Measurements from ENCODE around the gene EYA2. TPM values are rescaled to one million over a fixed set of nuclear protein-coding genes. Genes with fewer than 3 reads are reported as not detected.

The EYA2 gene
- total and polyA plus RNA-seq, 2 experiments from 2014 or later: 1.4 to 2.0 TPM

GRCh38 chr20:46899621-46900020 is 5.0 kb downstream of the EYA2 start:
- Histone ChIP-seq H3K4me3 (no peak overlapping the region), H3K9me3 (ENCODE audit: low read depth) (no peaks in the 10 kb centered on the region), H3K79me2 (no peaks in the 10 kb centered on the region), H4K20me1 (ENCODE audit: insufficient read depth, poor library complexity, severe bottlenecking) (no peaks in the 10 kb centered on the region), H3K4me2 (peak overlapping the region; percentile 51), H3K27ac (peak overlapping the region; percentile 42), H3K36me3 (replicated peaks; ENCODE audit: insufficient read depth, low read depth) (no peaks in the 10 kb centered on the region), H3K9me2 (replicated peaks; ENCODE audit: insufficient read depth) (no peaks in the 10 kb centered on the region), H2AFZ (no peak overlapping the region), H3K27me3 (peaks cover 46% of the 10 kb centered on the region), H3K4me1 (ENCODE audit: insufficient read depth) (peaks cover 3% of the 10 kb centered on the region)
- WGBS (ENCODE audit: low lambda C conversion rate, missing lambda C conversion rate): 56% methylated on average over 11 of the region's 11 CpGs
- DNase-seq (ENCODE audit: low spot score): no peak
- TF ChIP-seq EZH2phosphoT487 (IDR thresholded peaks at IDR 0.05; ENCODE audit: low read depth, severe bottlenecking, unreplicated experiment) (no peak), CTCF (IDR thresholded peaks at IDR 0.05; ENCODE audit: poor library complexity) (no peak), EZH2 (IDR thresholded peaks at IDR 0.05; ENCODE audit: borderline replicate concordance) (no peak)

GRCh38 chr20:46900086-46900485 is 5.4 kb downstream of the EYA2 start:
- Histone ChIP-seq H3K27ac (peak overlapping the region; percentile 42), H3K27me3 (peaks cover 44% of the 10 kb centered on the region)

GRCh38 chr20:46900826-46901225 is 6.2 kb downstream of the EYA2 start:
- no peaks in the 10 kb centered on the region for H4K20me1 ChIP-seq (ENCODE audit: insufficient read depth, poor library complexity, severe bottlenecking)
- H3K4me3 ChIP-seq: no peak overlapping the region
- no peaks in the 10 kb centered on the region for H3K79me2 ChIP-seq
- DNase-seq (ENCODE audit: low spot score): no peak
- 83% methylated on average over 11 of the region's 11 CpGs for WGBS (ENCODE audit: low lambda C conversion rate, missing lambda C conversion rate)
- H3K9me3 ChIP-seq (ENCODE audit: low read depth): no peaks in the 10 kb centered on the region
- no peaks in the 10 kb centered on the region for H3K36me3 ChIP-seq (replicated peaks; ENCODE audit: insufficient read depth, low read depth)
- peaks cover 3% of the 10 kb centered on the region for H3K4me1 ChIP-seq (ENCODE audit: insufficient read depth)
- H3K27ac ChIP-seq: peak overlapping the region; percentile 15
- H3K9me2 ChIP-seq (replicated peaks; ENCODE audit: insufficient read depth): no peaks in the 10 kb centered on the region
- H2AFZ ChIP-seq: no peak overlapping the region
- H3K27me3 ChIP-seq: peaks cover 38% of the 10 kb centered on the region
- TF ChIP-seq EZH2 (IDR thresholded peaks at IDR 0.05; ENCODE audit: borderline replicate concordance): no peak
- no peak for TF ChIP-seq CTCF (IDR thresholded peaks at IDR 0.05; ENCODE audit: poor library complexity)
- TF ChIP-seq EZH2phosphoT487 (IDR thresholded peaks at IDR 0.05; ENCODE audit: low read depth, severe bottlenecking, unreplicated experiment): no peak
- H3K4me2 ChIP-seq: no peak overlapping the region

More at GRCh38 chr20:46900086-46900485, 5.4 kb downstream of the EYA2 start:
- DNase-seq (ENCODE audit: low spot score): no peak
- Histone ChIP-seq H3K79me2 (no peaks in the 10 kb centered on the region), H3K36me3 (replicated peaks; ENCODE audit: insufficient read depth, low read depth) (no peaks in the 10 kb centered on the region), H4K20me1 (ENCODE audit: insufficient read depth, poor library complexity, severe bottlenecking) (no peaks in the 10 kb centered on the region), H3K4me2 (peak overlapping the region; percentile 51), H2AFZ (no peak overlapping the region), H3K4me1 (ENCODE audit: insufficient read depth) (peaks cover 3% of the 10 kb centered on the region), H3K9me2 (replicated peaks; ENCODE audit: insufficient read depth) (no peaks in the 10 kb centered on the region), H3K4me3 (no peak overlapping the region), H3K9me3 (ENCODE audit: low read depth) (no peaks in the 10 kb centered on the region)
- 77% methylated on average over 6 of the region's 6 CpGs for WGBS (ENCODE audit: low lambda C conversion rate, missing lambda C conversion rate)
- TF ChIP-seq CTCF (IDR thresholded peaks at IDR 0.05; ENCODE audit: poor library complexity): no peak
- no peak for TF ChIP-seq EZH2 (IDR thresholded peaks at IDR 0.05; ENCODE audit: borderline replicate concordance)
- TF ChIP-seq EZH2phosphoT487 (IDR thresholded peaks at IDR 0.05; ENCODE audit: low read depth, severe bottlenecking, unreplicated experiment): no peak

GRCh38 chr20:46901638-46902037 is 7.0 kb downstream of the EYA2 start:
- WGBS (ENCODE audit: low lambda C conversion rate, missing lambda C conversion rate): 71% methylated on average over 13 of the region's 13 CpGs
- H3K79me2 ChIP-seq: no peaks in the 10 kb centered on the region
- peaks cover 3% of the 10 kb centered on the region for H3K4me1 ChIP-seq (ENCODE audit: insufficient read depth)
- no peaks in the 10 kb centered on the region for H3K9me2 ChIP-seq (replicated peaks; ENCODE audit: insufficient read depth)
- peak overlapping the region; percentile 15 for H3K27ac ChIP-seq
- H3K4me3 ChIP-seq: no peak overlapping the region
- no peak for DNase-seq (ENCODE audit: low spot score)
- no peaks in the 10 kb centered on the region for H3K36me3 ChIP-seq (replicated peaks; ENCODE audit: insufficient read depth, low read depth)
- H2AFZ ChIP-seq: no peak overlapping the region
- H3K27me3 ChIP-seq: peaks cover 30% of the 10 kb centered on the region
- H3K9me3 ChIP-seq (ENCODE audit: low read depth): no peaks in the 10 kb centered on the region
- H4K20me1 ChIP-seq (ENCODE audit: insufficient read depth, poor library complexity, severe bottlenecking): no peaks in the 10 kb centered on the region
- H3K4me2 ChIP-seq: no peak overlapping the region
- TF ChIP-seq EZH2 (IDR thresholded peaks at IDR 0.05; ENCODE audit: borderline replicate concordance) (no peak), CTCF (IDR thresholded peaks at IDR 0.05; ENCODE audit: poor library complexity) (no peak), EZH2phosphoT487 (IDR thresholded peaks at IDR 0.05; ENCODE audit: low read depth, severe bottlenecking, unreplicated experiment) (no peak)

Measured in hepatocyte (in vitro differentiated cells).